HepG2 (cell line): ENCODE data around the gene SV2B.

Experiments
- RXRB ChIP-seq: IDR thresholded peaks from 2 replicates; pipeline ENCODE4 v1.6.1; 2016; ENCODE audit warnings: borderline replicate concordance, missing genetic modification reagents, missing compliant biosample characterization
- ZBTB37 ChIP-seq: sonication (generic); formaldehyde crosslinking; IDR thresholded peaks from 2 replicates; pipeline ENCODE4 v1.4.0; 2020; ENCODE audit warnings: mild to moderate bottlenecking, missing genetic modification reagents
- ZNF713 ChIP-seq: sonication (generic); formaldehyde crosslinking; IDR thresholded peaks from 2 replicates; pipeline ENCODE4 v1.4.0; 2020; ENCODE audit warnings: mild to moderate bottlenecking, missing genetic modification reagents
- TF ChIP-seq, protein P1 (sequence below): sonication (generic); formaldehyde crosslinking; IDR thresholded peaks from 2 replicates; pipeline ENCODE4 v1.5.0; 2020; ENCODE audit warnings: mild to moderate bottlenecking, missing genetic modification reagents

- TF ChIP-seq ZNF713 (CRISPR knock-in tag) (no peak), ZBTB37 (CRISPR knock-in tag) (no peak), RXRB (CRISPR knock-in tag) (no peak)
- TF ChIP-seq, protein P1, sequence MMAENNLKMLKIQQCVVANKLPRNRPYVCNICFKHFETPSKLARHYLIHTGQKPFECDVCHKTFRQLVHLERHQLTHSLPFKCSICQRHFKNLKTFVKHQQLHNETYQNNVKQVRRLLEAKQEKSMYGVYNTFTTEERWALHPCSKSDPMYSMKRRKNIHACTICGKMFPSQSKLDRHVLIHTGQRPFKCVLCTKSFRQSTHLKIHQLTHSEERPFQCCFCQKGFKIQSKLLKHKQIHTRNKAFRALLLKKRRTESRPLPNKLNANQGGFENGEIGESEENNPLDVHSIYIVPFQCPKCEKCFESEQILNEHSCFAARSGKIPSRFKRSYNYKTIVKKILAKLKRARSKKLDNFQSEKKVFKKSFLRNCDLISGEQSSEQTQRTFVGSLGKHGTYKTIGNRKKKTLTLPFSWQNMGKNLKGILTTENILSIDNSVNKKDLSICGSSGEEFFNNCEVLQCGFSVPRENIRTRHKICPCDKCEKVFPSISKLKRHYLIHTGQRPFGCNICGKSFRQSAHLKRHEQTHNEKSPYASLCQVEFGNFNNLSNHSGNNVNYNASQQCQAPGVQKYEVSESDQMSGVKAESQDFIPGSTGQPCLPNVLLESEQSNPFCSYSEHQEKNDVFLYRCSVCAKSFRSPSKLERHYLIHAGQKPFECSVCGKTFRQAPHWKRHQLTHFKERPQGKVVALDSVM (CRISPR knock-in tag) = no peak
Observed at GRCh38 chr15:91279486-91279885, 179.4 kb downstream of the SV2B start.
